ELF-1 (cell line): ENCODE results near the gene KRT9.
A peak's percentile ranks its signal among the peaks of the same experiment; 100 is the strongest.
"Not testable (repeated sequence)": the region's sequence is repeated elsewhere in the genome, so short reads cannot be mapped to it uniquely, and the experiment has no call there.

Source experiments
- DNase-seq: peaks from one replicate; pipeline ENCODE4 v3.0.0-alpha.2; 2016; ENCODE audit warnings: low read depth, low spot score

Gene KRT9

GRCh38 chr17:41600318-41600717, 28.5 kb upstream of the KRT9 start:
- DNase-seq, result no peak

- no peak for DNase-seq
These were observed 27.8 kb upstream of the KRT9 start for GRCh38 chr17:41599680-41600079.

GRCh38 chr17:41595585-41595984, 23.7 kb upstream of the KRT9 start:
- no peak for DNase-seq

- DNase-seq, result no peak
These were observed 22.6 kb upstream of the KRT9 start for GRCh38 chr17:41594363-41594915.

- no peak for DNase-seq
These were observed 21.6 kb upstream of the KRT9 start for GRCh38 chr17:41593306-41593981.

GRCh38 chr17:41592601-41593305, 20.9 kb upstream of the KRT9 start:
- no peak for DNase-seq

GRCh38 chr17:41589301-41589700, 17.4 kb upstream of the KRT9 start:
- DNase-seq, result no peak

GRCh38 chr17:41588126-41588810, 16.4 kb upstream of the KRT9 start:
- no peak for DNase-seq

GRCh38 chr17:41586863-41587495, 15.1 kb upstream of the KRT9 start, which contains the start of gene KRT14:
Gene KRT14 (minus strand): TSS chr17:41586895. CDS start chr17:41586834, 61 bp downstream.
- no peak for DNase-seq

GRCh38 chr17:41585301-41586056, 13.6 kb upstream of the KRT9 start:
- DNase-seq, result no peak

- not testable (repeated sequence) for DNase-seq
These were observed 12.6 kb upstream of the KRT9 start for GRCh38 chr17:41584331-41584927.

- DNase-seq, result no peak
These were observed 11.6 kb upstream of the KRT9 start for GRCh38 chr17:41583137-41584127.

- not testable (repeated sequence) for DNase-seq
These were observed 10.5 kb upstream of the KRT9 start for GRCh38 chr17:41582061-41582968.

GRCh38 chr17:41581366-41582060, 9.7 kb upstream of the KRT9 start:
- no peak for DNase-seq

GRCh38 chr17:41580687-41581365, 9.0 kb upstream of the KRT9 start:
- no peak for DNase-seq

- DNase-seq, result no peak
These were observed 8.4 kb upstream of the KRT9 start for GRCh38 chr17:41580244-41580575.

- DNase-seq, result peak; percentile 97
These were observed 7.8 kb upstream of the KRT9 start for GRCh38 chr17:41579484-41580243.
